ENCODE measurements around the gene ANKRD12. TPM values are rescaled to one million over a fixed set of nuclear protein-coding genes. Genes with fewer than 3 reads are reported as not detected.

ANKRD12 gene
- total and polyA plus RNA-seq, 2 of the 4 experiments (the other 2 are of a cell fraction) = 2.6 to 12.9 TPM

DNA sequence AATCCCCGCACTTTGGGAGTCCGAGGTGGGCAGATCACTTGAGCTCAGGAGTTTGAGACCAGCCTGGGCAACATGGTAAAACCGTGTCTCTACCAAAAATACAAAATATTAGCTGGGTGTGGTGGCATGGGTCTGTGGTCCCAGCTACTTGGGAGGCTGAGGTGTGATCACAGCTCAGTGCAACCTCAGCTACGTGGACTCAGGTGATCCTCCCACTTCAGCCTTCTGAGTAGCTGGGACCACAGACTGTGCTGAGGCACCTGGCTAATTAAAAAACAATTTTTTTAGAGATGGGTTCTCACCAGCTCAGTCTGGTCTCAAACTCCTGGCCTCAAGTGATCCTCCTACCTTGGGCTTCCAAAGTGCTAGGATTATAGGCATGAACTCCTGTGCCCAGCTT is 23.4 kb downstream of the ANKRD12 start:
- POLR2A ChIA-PET (ENCODE audit: unreplicated experiment) = no interaction called here

More for the DNA sequence above, 23.4 kb downstream of the ANKRD12 start:
- H3K18ac ChIP-seq (ENCODE audit: low read depth, low read length) = no peak overlapping the region
- no peak overlapping the region for H3K14ac ChIP-seq (replicated peaks; ENCODE audit: low read depth, low read length)
- no peak overlapping the region for H2AFZ ChIP-seq (replicated peaks; ENCODE audit: low read length, poor library complexity)
- in situ Hi-C loops (cut with MboI; ENCODE audit: low sequenced_read_pairs) (no loop called here), dilution Hi-C loops (cut with HindIII; ENCODE audit: low sequenced_read_pairs, unreplicated experiment) (no loop called here), intact Hi-C loops (cut with micrococcal nuclease) (no loop called here)
- TF ChIP-seq, protein P1, sequence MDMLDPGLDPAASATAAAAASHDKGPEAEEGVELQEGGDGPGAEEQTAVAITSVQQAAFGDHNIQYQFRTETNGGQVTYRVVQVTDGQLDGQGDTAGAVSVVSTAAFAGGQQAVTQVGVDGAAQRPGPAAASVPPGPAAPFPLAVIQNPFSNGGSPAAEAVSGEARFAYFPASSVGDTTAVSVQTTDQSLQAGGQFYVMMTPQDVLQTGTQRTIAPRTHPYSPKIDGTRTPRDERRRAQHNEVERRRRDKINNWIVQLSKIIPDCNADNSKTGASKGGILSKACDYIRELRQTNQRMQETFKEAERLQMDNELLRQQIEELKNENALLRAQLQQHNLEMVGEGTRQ (IDR thresholded peaks at IDR 0.05; ENCODE audit: low read depth, low read length) = no peak
- TF ChIP-seq RAD21 (IDR thresholded peaks at IDR 0.05; ENCODE audit: low read length) (no peak), MAZ (IDR thresholded peaks at IDR 0.05; ENCODE audit: borderline replicate concordance, low read depth, low read length) (no peak), RCOR1 (IDR thresholded peaks at IDR 0.05; ENCODE audit: insufficient replicate concordance, low read length) (no peak), POLR2A (IDR thresholded peaks at IDR 0.05; ENCODE audit: low read depth, low read length) (no peak), BHLHE40 (IDR thresholded peaks at IDR 0.05; ENCODE audit: low read depth, low read length) (no peak), MAFK (IDR thresholded peaks at IDR 0.05; ENCODE audit: low read depth, low read length) (no peak), CHD1 (IDR thresholded peaks at IDR 0.05; ENCODE audit: low read depth, low read length) (no peak), RFX5 (IDR thresholded peaks at IDR 0.05; ENCODE audit: low read depth, low read length) (no peak), MXI1 (IDR thresholded peaks at IDR 0.05; ENCODE audit: borderline replicate concordance, low read depth, low read length) (no peak), FOS (IDR thresholded peaks at IDR 0.05; ENCODE audit: low read depth, low read length) (no peak), NFE2L2 (IDR thresholded peaks at IDR 0.05; ENCODE audit: low read depth, low read length) (no peak), CEBPB (IDR thresholded peaks at IDR 0.05; ENCODE audit: low read depth, low read length) (no peak), SMC3 (IDR thresholded peaks at IDR 0.05; ENCODE audit: low read depth, low read length) (no peak)
- TF ChIP-seq, protein P2, sequence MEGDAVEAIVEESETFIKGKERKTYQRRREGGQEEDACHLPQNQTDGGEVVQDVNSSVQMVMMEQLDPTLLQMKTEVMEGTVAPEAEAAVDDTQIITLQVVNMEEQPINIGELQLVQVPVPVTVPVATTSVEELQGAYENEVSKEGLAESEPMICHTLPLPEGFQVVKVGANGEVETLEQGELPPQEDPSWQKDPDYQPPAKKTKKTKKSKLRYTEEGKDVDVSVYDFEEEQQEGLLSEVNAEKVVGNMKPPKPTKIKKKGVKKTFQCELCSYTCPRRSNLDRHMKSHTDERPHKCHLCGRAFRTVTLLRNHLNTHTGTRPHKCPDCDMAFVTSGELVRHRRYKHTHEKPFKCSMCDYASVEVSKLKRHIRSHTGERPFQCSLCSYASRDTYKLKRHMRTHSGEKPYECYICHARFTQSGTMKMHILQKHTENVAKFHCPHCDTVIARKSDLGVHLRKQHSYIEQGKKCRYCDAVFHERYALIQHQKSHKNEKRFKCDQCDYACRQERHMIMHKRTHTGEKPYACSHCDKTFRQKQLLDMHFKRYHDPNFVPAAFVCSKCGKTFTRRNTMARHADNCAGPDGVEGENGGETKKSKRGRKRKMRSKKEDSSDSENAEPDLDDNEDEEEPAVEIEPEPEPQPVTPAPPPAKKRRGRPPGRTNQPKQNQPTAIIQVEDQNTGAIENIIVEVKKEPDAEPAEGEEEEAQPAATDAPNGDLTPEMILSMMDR (conservative IDR thresholded peaks at IDR 0.05; ENCODE audit: low read depth, low read length) = no peak
- TF ChIP-seq, protein P3, sequence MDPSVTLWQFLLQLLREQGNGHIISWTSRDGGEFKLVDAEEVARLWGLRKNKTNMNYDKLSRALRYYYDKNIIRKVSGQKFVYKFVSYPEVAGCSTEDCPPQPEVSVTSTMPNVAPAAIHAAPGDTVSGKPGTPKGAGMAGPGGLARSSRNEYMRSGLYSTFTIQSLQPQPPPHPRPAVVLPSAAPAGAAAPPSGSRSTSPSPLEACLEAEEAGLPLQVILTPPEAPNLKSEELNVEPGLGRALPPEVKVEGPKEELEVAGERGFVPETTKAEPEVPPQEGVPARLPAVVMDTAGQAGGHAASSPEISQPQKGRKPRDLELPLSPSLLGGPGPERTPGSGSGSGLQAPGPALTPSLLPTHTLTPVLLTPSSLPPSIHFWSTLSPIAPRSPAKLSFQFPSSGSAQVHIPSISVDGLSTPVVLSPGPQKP (IDR thresholded peaks at IDR 0.05; ENCODE audit: borderline replicate concordance, low read depth, low read length) = no peak
- H2BK20ac ChIP-seq (ENCODE audit: low read depth, low read length) = no peak overlapping the region
- H2BK5ac ChIP-seq (ENCODE audit: low read depth, low read length, poor library complexity, severe bottlenecking) = no peak overlapping the region
- DNase-seq (no peak), ATAC-seq (ENCODE audit: low read depth) (no peak)
- no peak overlapping the region for H3K23ac ChIP-seq (ENCODE audit: low read depth, low read length)
- H2BK15ac ChIP-seq (ENCODE audit: low read depth, low read length) = no peak overlapping the region
- H3K9me3 ChIP-seq (ENCODE audit: control insufficient read depth, insufficient read depth, low read length) = no peaks in the 10 kb centered on the region
- H4K91ac ChIP-seq (ENCODE audit: insufficient read depth, low read depth, low read length) = no peak overlapping the region
- H3K27me3 ChIP-seq (ENCODE audit: control insufficient read depth, insufficient read depth, low read length) = no peaks in the 10 kb centered on the region
- H3K9me1 ChIP-seq (ENCODE audit: insufficient read depth, low read length) = no peaks in the 10 kb centered on the region
- CTCF ChIA-PET = interaction anchor here (1.1 kb wide), 1 partner anchor 21 kb away, joined by 3 read pairs; no protein-coding TSS in a partner anchor
- no peak overlapping the region for H4K5ac ChIP-seq (ENCODE audit: low read depth, low read length)
- no peak overlapping the region for H3K27ac ChIP-seq (ENCODE audit: insufficient read depth, low read length)
- H3K4me1 ChIP-seq (ENCODE audit: control insufficient read depth, insufficient read depth, low read length) = no peaks in the 10 kb centered on the region
- H2BK120ac ChIP-seq (ENCODE audit: low read depth, low read length) = no peak overlapping the region
- no peak overlapping the region for H3K4me2 ChIP-seq (ENCODE audit: low read depth, low read length)
- BruUV-seq (replicated peaks) = no TSS peak
- no peak overlapping the region for H3K4ac ChIP-seq (ENCODE audit: low read depth, low read length)
- WGBS, 2 experiments (ENCODE audit: extremely low coverage in 2 of 2, insufficient read length in 1 of 2) = no CpG with 5 or more reads among the region's 4 CpGs
- H4K8ac ChIP-seq (ENCODE audit: low read depth in 2 of 2, low read length in 2 of 2) = no peak overlapping the region
- H3K4me3 ChIP-seq (ENCODE audit: insufficient read depth, low read depth, low read length) = no peak overlapping the region
- H3K79me1 ChIP-seq (ENCODE audit: low read depth in 1 of 2, low read length in 2 of 2) = peaks cover 17 to 65% of the 10 kb centered on the region in 2 experiments
- no peak overlapping the region for H2AK9ac ChIP-seq (replicated peaks; ENCODE audit: low read depth, low read length, poor library complexity)
- H2AK5ac ChIP-seq (ENCODE audit: low read depth, low read length) = no peak overlapping the region
- peaks cover 58% of the 10 kb centered on the region for H4K20me1 ChIP-seq (ENCODE audit: insufficient read depth, low read length)
- no peak overlapping the region for H3K56ac ChIP-seq (ENCODE audit: extremely low read depth, insufficient read depth, low read length)
- H3K36me3 ChIP-seq (ENCODE audit: control insufficient read depth, insufficient read depth, low read length) = peaks cover 2% of the 10 kb centered on the region; the same call in 1 of the 2 replicates
- H3K9ac ChIP-seq (ENCODE audit: low read depth, low read length) = no peak overlapping the region
